H1 (cell line): Measurements from ENCODE around the gene CCDC195. TPM values are rescaled to one million over a fixed set of nuclear protein-coding genes. Genes with fewer than 3 reads are reported as not detected.

ENCODE experiments used
- CTCF ChIA-PET: fragments of 300-600 bp; sonication (Branson Sonifier 250); formaldehyde crosslinking; loops from one replicate; lab custom pipeline; 2021; ENCODE audit not compliant: partially characterized antibody; lab: Charles Lee
- POLR2A ChIA-PET: fragments of 300-600 bp; sonication (Branson Sonifier 250); formaldehyde crosslinking; loops from one replicate; lab custom pipeline; 2021; ENCODE audit warnings: inconsistent platforms; ENCODE audit not compliant: partially characterized antibody; lab: Charles Lee
- DNase-seq, 2 experiments: peaks; one replicate each; pipeline versions ENCODE4 v3.0.0 to v3.0.0-alpha.2; 2010 to 2022; ENCODE audit warnings: low spot score in 2 of 2, low read depth in 1 of 2, mixed read lengths in 1 of 2
- FAIRE-seq: peaks from 2 replicates; lab custom pipeline; 2011; peaks lifted over from hg19 to GRCh38; lab: Jason Lieb, UNC
- H2AFZ ChIP-seq: 2 replicates; pipeline ENCODE4 v1.8.1; 2012; ENCODE audit warnings: low read length, inconsistent platforms
- H2AK5ac ChIP-seq: 2 replicates; pipeline ENCODE4 v1.6.1; 2013; ENCODE audit warnings: low read depth, low read length
- H2BK120ac ChIP-seq: replicated peaks from 2 replicates; pipeline ENCODE3; 2013; ENCODE audit warnings: low read depth, low read length, inconsistent platforms
- H2BK12ac ChIP-seq: 2 replicates; pipeline ENCODE4 v1.6.1; 2013; ENCODE audit warnings: low read depth, low read length
- H2BK15ac ChIP-seq: 2 replicates; pipeline ENCODE4 v1.6.1; 2013; ENCODE audit warnings: low read length
- H2BK20ac ChIP-seq: 2 replicates; pipeline ENCODE4 v1.6.1; 2013; ENCODE audit warnings: low read length
- H2BK5ac ChIP-seq: 2 replicates; pipeline ENCODE4 v1.6.1; 2013; ENCODE audit warnings: low read depth, low read length
- H3K14ac ChIP-seq: 2 replicates; pipeline ENCODE4 v1.6.1; 2013; ENCODE audit warnings: inconsistent platforms; ENCODE audit not compliant: insufficient read length
- H3K18ac ChIP-seq: 2 replicates; pipeline ENCODE4 v1.6.1; 2013; ENCODE audit warnings: low read length; ENCODE audit errors: extremely low read depth
- H3K23ac ChIP-seq: 2 replicates; pipeline ENCODE4 v1.6.1; 2013; ENCODE audit warnings: inconsistent platforms; ENCODE audit not compliant: insufficient read length
- H3K23me2 ChIP-seq: 2 replicates; pipeline ENCODE4 v1.6.1; 2013; ENCODE audit warnings: low read depth, low read length
- H3K27ac ChIP-seq: 2 replicates; pipeline ENCODE4 v1.6.1; 2011; ENCODE audit warnings: low read depth, low read length, inconsistent platforms
- H3K27me3 ChIP-seq, 4 experiments: replicated peaks in 1 of 4; 1 replicate in 1 of 4; 2 replicates in 3 of 4; pipeline versions ENCODE4 v1.6.1 to v1.8.1; 2011 to 2013; ENCODE audit warnings: low read length in 3 of 4, mild to moderate bottlenecking in 3 of 4, inconsistent platforms in 2 of 4, mixed read lengths in 2 of 4, moderate library complexity in 1 of 4; ENCODE audit not compliant: control insufficient read depth in 3 of 4, insufficient read depth in 3 of 4; ENCODE audit errors: extremely low read depth in 1 of 4
- H3K36me3 ChIP-seq, 4 experiments: 2 replicates each; pipeline versions ENCODE4 v1.6.1 to v1.8.1; 2011 to 2013; ENCODE audit warnings: mild to moderate bottlenecking in 4 of 4, low read length in 3 of 4, moderate library complexity in 2 of 4, control low read depth in 1 of 4, inconsistent platforms in 1 of 4; ENCODE audit not compliant: insufficient read depth in 4 of 4, control insufficient read depth in 2 of 4
- H3K4ac ChIP-seq: replicated peaks from 2 replicates; pipeline ENCODE3; 2013; ENCODE audit warnings: low read length, low read depth, mixed read lengths, inconsistent platforms; ENCODE audit not compliant: insufficient read length
- H3K4me1 ChIP-seq, 4 experiments: replicated peaks in 1 of 4; 1 replicate in 1 of 4; 2 replicates in 3 of 4; pipeline versions ENCODE4 v1.6.1 to v1.8.1; 2011 to 2013; ENCODE audit warnings: low read length in 3 of 4, inconsistent platforms in 2 of 4, mixed read lengths in 1 of 4; ENCODE audit not compliant: insufficient read depth in 4 of 4, control insufficient read depth in 3 of 4
- H3K4me2 ChIP-seq, 2 experiments: 2 replicates each; pipeline versions ENCODE4 v1.6.1 to v1.8.1; 2011 to 2013; ENCODE audit warnings: low read depth in 2 of 2, low read length in 2 of 2, control low read depth in 1 of 2, inconsistent platforms in 1 of 2, mild to moderate bottlenecking in 1 of 2; ENCODE audit not compliant: insufficient read depth in 1 of 2
- H3K4me3 ChIP-seq, 4 experiments: fragments of 200-600, 300-600 bp in 1 of 4; sonication (generic), shearing (Covaris generic), sonication (Bioruptor Twin) in 1 of 4; 2 replicates each; pipeline versions ENCODE4 v1.5.1 to v1.8.1; 2011 to 2016; ENCODE audit warnings: low read length in 4 of 4, low read depth in 3 of 4, control low read depth in 2 of 4, inconsistent platforms in 2 of 4, mild to moderate bottlenecking in 2 of 4, mixed read lengths in 1 of 4, moderate library complexity in 1 of 4; ENCODE audit not compliant: insufficient read depth in 2 of 4; ENCODE audit errors: extremely low read depth in 1 of 4
- H3K56ac ChIP-seq: replicated peaks from 2 replicates; pipeline ENCODE3; 2013; ENCODE audit warnings: low read depth, mild to moderate bottlenecking, mixed read lengths, low read length, inconsistent platforms; ENCODE audit not compliant: insufficient read length
- H3K79me1 ChIP-seq: 2 replicates; pipeline ENCODE4 v1.6.1; 2013; ENCODE audit warnings: low read depth, low read length, control low read depth
- H3K79me2 ChIP-seq, 2 experiments: 2 replicates each; pipeline versions ENCODE4 v1.6.1 to v1.8.1; 2012 to 2013; ENCODE audit warnings: low read length in 2 of 2, mild to moderate bottlenecking in 2 of 2, inconsistent platforms in 1 of 2; ENCODE audit not compliant: insufficient read depth in 2 of 2, control insufficient read depth in 1 of 2
- H3K9ac ChIP-seq, 4 experiments: replicated peaks in 1 of 4; 1 replicate in 1 of 4; 2 replicates in 3 of 4; pipeline versions ENCODE4 v1.6.1 to v1.8.1; 2011 to 2013; ENCODE audit warnings: low read depth in 3 of 4, low read length in 3 of 4, control low read depth in 2 of 4, mild to moderate bottlenecking in 2 of 4, moderate library complexity in 2 of 4, inconsistent platforms in 1 of 4; ENCODE audit errors: extremely low read depth in 1 of 4
- H3K9me3 ChIP-seq, 2 experiments: 2 replicates each; pipeline versions ENCODE4 v1.6.1 to v1.8.1; 2012 to 2013; ENCODE audit warnings: mild to moderate bottlenecking in 2 of 2, moderate library complexity in 2 of 2, control low read depth in 1 of 2, inconsistent platforms in 1 of 2, low read depth in 1 of 2, low read length in 1 of 2, mixed read lengths in 1 of 2; ENCODE audit not compliant: insufficient read depth in 2 of 2
- H4K20me1 ChIP-seq, 2 experiments: replicated peaks in 1 of 2; 2 replicates each; pipeline versions ENCODE3 to v1.8.1; 2011 to 2013; ENCODE audit warnings: inconsistent platforms in 2 of 2, low read length in 2 of 2, mild to moderate bottlenecking in 1 of 2; ENCODE audit not compliant: insufficient read depth in 2 of 2, control insufficient read depth in 1 of 2
- H4K5ac ChIP-seq: 2 replicates; pipeline ENCODE4 v1.6.1; 2013; ENCODE audit warnings: low read length, low read depth, mixed read lengths, inconsistent platforms; ENCODE audit not compliant: insufficient read length
- H4K8ac ChIP-seq: 2 replicates; pipeline ENCODE4 v1.8.0; 2013; ENCODE audit warnings: mild to moderate bottlenecking, moderate library complexity, low read length, inconsistent platforms; ENCODE audit not compliant: insufficient read depth; ENCODE audit errors: extremely low read depth
- H4K91ac ChIP-seq: replicated peaks from 2 replicates; pipeline ENCODE3; 2013; ENCODE audit warnings: low read length, mixed read lengths, inconsistent platforms; ENCODE audit not compliant: insufficient read length
- CBX5 ChIP-seq: fragments of 300-800, 300-1000 bp; sonication (generic); IDR thresholded peaks from 2 replicates; pipeline ENCODE4 v1.7.1; 2016; ENCODE audit warnings: antibody characterized with exemption, low read length, low read depth
- KDM4A ChIP-seq: IDR thresholded peaks from one replicate; pipeline ENCODE4 v1.7.1; 2012; ENCODE audit warnings: low read depth, mild to moderate bottlenecking, moderate library complexity, low read length, inconsistent platforms; ENCODE audit not compliant: severe bottlenecking
- SUZ12 ChIP-seq: fragments of 200-600 bp; sonication (generic); IDR thresholded peaks from 2 replicates; pipeline ENCODE4 v1.6.1; 2012; ENCODE audit warnings: mild to moderate bottlenecking, inconsistent platforms, low read length, moderate library complexity, mixed read lengths
- TEAD4 ChIP-seq: IDR thresholded peaks from 2 replicates; pipeline ENCODE4 v1.6.1; 2012; ENCODE audit warnings: low read depth, low read length, inconsistent platforms, mixed read lengths
- WGBS, 2 experiments: shearing (Covaris generic) in 1 of 2; methylation state at CpG; one replicate each; pipeline versions ENCODE4 v1.1.6 to v1.1.7; 2013 to 2015; ENCODE audit warnings: low lambda C conversion rate in 2 of 2, mixed read lengths in 2 of 2, inconsistent platforms in 1 of 2, low coverage in 1 of 2, missing lambda C conversion rate in 1 of 2; ENCODE audit not compliant: insufficient replicate concordance in 2 of 2, insufficient coverage in 1 of 2, insufficient read length in 1 of 2; ENCODE audit errors: extremely low coverage in 1 of 2, missing lambda C conversion rate in 1 of 2; 5-methylcytosine and 5-hydroxymethylcytosine counted together
- polyA plus RNA-seq, 7 experiments: library from polyadenylated mRNA; depleted of rRNA in 3 of 7; stranded (reverse) in 5 of 7; unstranded in 2 of 7; fragments of >200 nt in 5 of 7; fragments of 200-250 nt in 2 of 7; gene quantifications; 1 replicate in 5 of 7; 2 replicates in 1 of 7; 4 replicates in 1 of 7; pipeline versions ENCODE4 v1.2.1 to v1.2.3, GENCODE V29; 2011 to 2013; ENCODE audit warnings: missing spikeins in 2 of 7, mixed read lengths in 2 of 7
- total RNA-seq: library from RNA; stranded (reverse); fragmentation: NEBNext Ultra II Directional; extraction: Animal tissue kit (Norgen Biotek cat#: 25700); gene quantifications from 2 replicates; pipeline ENCODE4 v1.2.1, GENCODE V29; 2021
- TF ChIP-seq, protein P1 (sequence below): IDR thresholded peaks from 2 replicates; pipeline ENCODE4 v1.6.1; 2011; ENCODE audit warnings: low read depth, mild to moderate bottlenecking, low read length; ENCODE audit not compliant: insufficient read depth

CCDC195 gene
- total and polyA plus RNA-seq, 2 of the 8 experiments (the other 6 are each of a cell fraction or from before 2014, with no cell fraction given) = not detected

DNA sequence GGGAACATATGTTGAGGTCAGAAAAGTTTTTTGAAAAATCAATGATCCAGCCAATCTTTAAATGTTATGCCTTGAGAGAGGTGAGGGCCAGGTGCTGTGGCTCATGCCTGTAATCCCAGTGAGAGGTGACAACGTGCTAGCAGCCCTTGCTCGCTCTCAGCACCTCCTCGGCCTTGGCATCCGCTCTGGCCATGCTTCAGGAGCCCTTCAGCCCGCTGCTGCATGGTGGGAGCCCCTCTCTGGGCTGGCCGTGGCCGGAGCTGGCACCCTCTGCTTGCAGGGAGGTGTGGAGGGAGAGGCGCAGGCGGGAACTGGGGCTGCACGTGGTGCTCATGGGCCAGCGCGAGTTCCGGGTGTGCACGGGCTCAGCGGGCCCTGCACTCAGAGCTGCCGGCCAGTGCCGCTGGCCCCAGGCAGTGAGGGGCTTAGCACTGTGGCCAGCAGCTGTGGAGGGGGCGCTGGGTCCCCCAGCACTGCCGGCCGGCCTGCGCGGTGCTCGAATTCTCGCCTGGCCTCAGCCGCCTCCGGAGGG lies 61.1 kb downstream of the CCDC195 start:
- Histone ChIP-seq H3K4me2 (no peak overlapping the region), H3K18ac (no peak overlapping the region), H3K56ac (no peak overlapping the region), H3K4ac (no peak overlapping the region), H2BK15ac (no peak overlapping the region), H3K27ac (no peak overlapping the region), H3K23me2 (peaks cover 2% of the 10 kb centered on the region; the same call in 1 of the 2 replicates), H2AFZ (no peak overlapping the region), H3K23ac (no peak overlapping the region), H3K4me1 (no peaks in the 10 kb centered on the region), H2BK120ac (no peak overlapping the region), H2BK12ac (no peak overlapping the region), H3K9me3 (peaks cover 3 to 11% of the 10 kb centered on the region in 2 experiments; a peak in 2 of 4 replicates), H3K79me1 (no peaks in the 10 kb centered on the region), H3K14ac (no peak overlapping the region), H3K4me3 (no peak overlapping the region), H2BK20ac (no peak overlapping the region), H3K79me2 (no peaks in the 10 kb centered on the region), H4K91ac (no peak overlapping the region), H4K8ac (no peak overlapping the region), H3K27me3 (no peaks in the 10 kb centered on the region), H2AK5ac (no peak overlapping the region), H4K5ac (no peak overlapping the region), H2BK5ac (no peak overlapping the region), H3K9ac (no peak overlapping the region), H4K20me1 (no peaks in the 10 kb centered on the region), H3K36me3 (no peaks in the 10 kb centered on the region)
- ChIA-PET CTCF (interaction anchor here (0.7 to 1.9 kb wide), 5 partner anchors 9 to 353 kb away, joined by 4 to 9 read pairs (median 6); no protein-coding TSS in a partner anchor), POLR2A (no interaction called here)
- 94% methylated on average over 15 of the region's 26 CpGs; no CpG with 5 or more reads in 1 of the 2 experiments for WGBS, 2 experiments
- TF ChIP-seq KDM4A (no peak), CBX5 (no peak), SUZ12 (no peak), TEAD4 (no peak)
- TF ChIP-seq, protein P1, sequence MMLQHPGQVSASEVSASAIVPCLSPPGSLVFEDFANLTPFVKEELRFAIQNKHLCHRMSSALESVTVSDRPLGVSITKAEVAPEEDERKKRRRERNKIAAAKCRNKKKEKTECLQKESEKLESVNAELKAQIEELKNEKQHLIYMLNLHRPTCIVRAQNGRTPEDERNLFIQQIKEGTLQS = no peak
- FAIRE-seq (no peak), DNase-seq (no peak)
